CD4-positive, alpha-beta T cell (primary cell): ENCODE measurements around the gene XKR7. TPM values are rescaled to one million over a fixed set of nuclear protein-coding genes. Genes with fewer than 3 reads are reported as not detected.

ENCODE experiments used
- ATAC-seq: fragments of 200-7000 bp; cut with Tn5 transposase; one replicate; pipeline ENCODE4 v1.10.0; 2022; ENCODE audit warnings: mild to moderate bottlenecking; ENCODE audit not compliant: poor library complexity
- CTCF ChIA-PET: fragments of 350-600 bp; sonication (Branson Sonifier 250); formaldehyde crosslinking; loops from one replicate; lab custom pipeline; 2021; ENCODE audit warnings: antibody characterized with exemption, inconsistent platforms; lab: Charles Lee
- POLR2A ChIA-PET: fragments of 350-600 bp; sonication (Branson Sonifier 250); formaldehyde crosslinking; loops from one replicate; lab custom pipeline; 2021; ENCODE audit warnings: antibody characterized with exemption, inconsistent platforms; lab: Charles Lee
- DNase-seq, 14 experiments: peaks; one replicate each; pipeline ENCODE4 v3.0.0-alpha.2; 2013 to 2020; ENCODE audit warnings: mixed read lengths in 2 of 14
- H3K27ac ChIP-seq, 2 donors: one replicate each; pipeline versions ENCODE4 v1.5.1 to v1.7.0; 2013; ENCODE audit warnings: low read length in 2 of 2, low read depth in 1 of 2, mild to moderate bottlenecking in 1 of 2
- H3K27me3 ChIP-seq, 2 experiments: 1 replicate in 1 of 2; 2 replicates in 1 of 2; pipeline versions ENCODE4 v1.6.1 to v1.7.0; 2013; ENCODE audit warnings: low read length in 2 of 2, control low read depth in 1 of 2, mild to moderate bottlenecking in 1 of 2, moderate library complexity in 1 of 2; ENCODE audit not compliant: insufficient read depth in 2 of 2, control insufficient read depth in 1 of 2
- H3K36me3 ChIP-seq: one replicate; pipeline ENCODE4 v1.6.1; 2013; ENCODE audit warnings: low read length, control low read depth; ENCODE audit not compliant: insufficient read depth
- H3K4me1 ChIP-seq: one replicate; pipeline ENCODE4 v1.6.1; 2013; ENCODE audit warnings: low read length, control low read depth; ENCODE audit not compliant: insufficient read depth
- H3K4me3 ChIP-seq: one replicate; pipeline ENCODE4 v1.5.1; 2013; ENCODE audit warnings: mild to moderate bottlenecking, low read length, moderate library complexity
- H3K9me3 ChIP-seq, 2 experiments: 1 replicate in 1 of 2; 2 replicates in 1 of 2; pipeline versions ENCODE4 v1.6.1 to v1.7.0; 2013; ENCODE audit warnings: low read length in 2 of 2, mild to moderate bottlenecking in 2 of 2, control low read depth in 1 of 2, moderate library complexity in 1 of 2; ENCODE audit not compliant: control insufficient read depth in 1 of 2, insufficient read depth in 1 of 2
- H3K27ac Mint-ChIP-seq: one replicate; pipeline ENCODE4 v1.8.0; 2020; ENCODE audit warnings: mixed read lengths
- H3K27me3 Mint-ChIP-seq: one replicate; pipeline ENCODE4 v1.8.0; 2021; ENCODE audit warnings: mixed read lengths
- H3K36me3 Mint-ChIP-seq: one replicate; pipeline ENCODE4 v1.8.0; 2021; ENCODE audit warnings: low read depth, mixed read lengths
- H3K4me1 Mint-ChIP-seq: one replicate; pipeline ENCODE4 v1.8.0; 2021; ENCODE audit warnings: low read depth, mixed read lengths
- H3K4me3 Mint-ChIP-seq: one replicate; pipeline ENCODE4 v1.8.0; 2020; ENCODE audit warnings: mild to moderate bottlenecking, mixed read lengths
- H3K9me3 Mint-ChIP-seq: one replicate; pipeline ENCODE4 v1.8.0; 2020; ENCODE audit warnings: mixed read lengths
- CTCF ChIP-seq: fragments of 200-600 bp; IDR thresholded peaks from one replicate; pipeline ENCODE4 v1.8.0; 2022; ENCODE audit warnings: antibody characterized with exemption, mild to moderate bottlenecking
- intact Hi-C, 2 experiments: fragments of 100-400 bp; cut with DNase I in 1 of 2; cut with micrococcal nuclease in 1 of 2; formaldehyde crosslinking; loops; one replicate each; pipeline versions ENCODE4 v1.15.1 to v1.9.0; 2023 to 2025; cut with DNase I, micrococcal nuclease
- total RNA-seq, 174 experiments: library from RNA in 2 of 174; stranded (reverse) in 2 of 174; gene quantifications; one replicate each; pipeline ENCODE4 v1.2.3 and lab custom pipeline; 2021 to 2026

Gene XKR7
- total RNA-seq, 2 experiments from 2014 or later: not detected

DNA sequence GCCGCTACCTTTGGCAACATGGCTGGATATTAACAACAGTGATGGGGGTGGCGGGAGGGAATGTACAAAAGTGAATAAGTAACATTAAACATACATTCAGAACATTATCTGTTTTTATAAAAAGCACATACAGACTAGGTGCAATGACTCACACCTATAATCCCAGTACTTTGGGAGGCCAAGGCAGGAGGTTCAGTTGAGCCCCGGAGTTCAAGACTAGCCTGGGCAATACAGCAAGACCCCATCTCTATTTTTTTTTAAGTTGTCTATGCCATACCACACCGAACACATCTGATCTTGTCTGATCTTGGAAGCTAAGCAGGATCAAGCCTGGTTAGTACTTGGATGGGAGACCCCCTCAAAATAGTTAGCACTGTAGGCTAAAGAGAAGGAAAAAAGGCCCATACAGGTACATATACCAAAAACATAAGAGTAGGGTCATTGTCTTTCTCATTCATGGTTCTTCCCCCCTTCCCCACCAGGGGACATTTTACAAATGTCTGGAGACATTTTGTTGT is 82.4 kb downstream of the XKR7 start:
- Mint-ChIP-seq H3K27ac (no peak overlapping the region), H3K36me3 (no peaks in the 10 kb centered on the region), H3K4me1 (peaks cover 16% of the 10 kb centered on the region), H3K4me3 (no peak overlapping the region), H3K9me3 (no peaks in the 10 kb centered on the region), H3K27me3 (peaks cover 83% of the 10 kb centered on the region)
- peaks cover 22% of the 10 kb centered on the region for H3K4me1 ChIP-seq
- no peak overlapping the region for H3K4me3 ChIP-seq
- H3K36me3 ChIP-seq: no peaks in the 10 kb centered on the region
- ATAC-seq (no peak), DNase-seq (no peak)
- no peak overlapping the region for H3K27ac ChIP-seq
- TF ChIP-seq CTCF: no peak
- ChIA-PET POLR2A (no interaction called here), CTCF (no interaction called here)
- peaks cover 0 to 17% of the 10 kb centered on the region in 2 experiments for H3K9me3 ChIP-seq
- intact Hi-C loops: no loop called here
- H3K27me3 ChIP-seq: peaks cover 38 to 54% of the 10 kb centered on the region in 2 experiments

GRCh38 chr20:32050851-32051556 is 83.1 kb downstream of the XKR7 start:
- POLR2A ChIA-PET: no interaction called here
- Histone ChIP-seq H3K27ac (no peak overlapping the region), H3K36me3 (no peaks in the 10 kb centered on the region), H3K4me3 (no peak overlapping the region), H3K4me1 (peaks cover 22% of the 10 kb centered on the region), H3K9me3 (peaks cover 0 to 17% of the 10 kb centered on the region in 2 experiments), H3K27me3 (peaks cover 38 to 50% of the 10 kb centered on the region in 2 experiments)
- peaks cover 83% of the 10 kb centered on the region for H3K27me3 Mint-ChIP-seq
- peak overlapping the region; percentile 56 for H3K4me3 Mint-ChIP-seq
- no peaks in the 10 kb centered on the region for H3K36me3 Mint-ChIP-seq
- no peak for ATAC-seq
- no peak for TF ChIP-seq CTCF
- H3K27ac Mint-ChIP-seq: no peak overlapping the region
- intact Hi-C loops: no loop called here
- H3K9me3 Mint-ChIP-seq: no peaks in the 10 kb centered on the region
- peak in 2 of 14 experiments; percentile 47 for DNase-seq
- peaks cover 16% of the 10 kb centered on the region for H3K4me1 Mint-ChIP-seq
- CTCF ChIA-PET: no interaction called here

GRCh38 chr20:32051720-32052089 is 83.8 kb downstream of the XKR7 start:
- H3K27ac Mint-ChIP-seq: no peak overlapping the region
- peak overlapping the region; percentile 69 for H3K4me3 Mint-ChIP-seq
- Histone ChIP-seq H3K9me3 (peaks cover 0 to 17% of the 10 kb centered on the region in 2 experiments), H3K27me3 (peaks cover 38 to 54% of the 10 kb centered on the region in 2 experiments), H3K4me1 (peaks cover 22% of the 10 kb centered on the region), H3K4me3 (peak overlapping the region; percentile 43), H3K27ac (no peak overlapping the region), H3K36me3 (no peaks in the 10 kb centered on the region)
- DNase-seq (no peak), ATAC-seq (no peak)
- intact Hi-C loops: no loop called here
- ChIA-PET CTCF (no interaction called here), POLR2A (no interaction called here)
- peaks cover 81% of the 10 kb centered on the region for H3K27me3 Mint-ChIP-seq
- H3K4me1 Mint-ChIP-seq: peaks cover 16% of the 10 kb centered on the region
- no peak for TF ChIP-seq CTCF
- H3K36me3 Mint-ChIP-seq: no peaks in the 10 kb centered on the region
- no peaks in the 10 kb centered on the region for H3K9me3 Mint-ChIP-seq
